Parathyroid adenoma (tissue), 2 donors: ENCODE results near the gene SLC35E1.

ENCODE experiments used
- H2AFZ ChIP-seq: fragments of 300-600 bp; sonication (generic); one replicate; pipeline ENCODE4 v1.7.0; 2017; ENCODE audit warnings: antibody characterized with exemption, mild to moderate bottlenecking
- H3K27ac ChIP-seq: fragments of 300-600 bp; sonication (generic); one replicate; pipeline ENCODE4 v1.7.0; 2017
- H3K27me3 ChIP-seq: fragments of 300-600 bp; sonication (generic); one replicate; pipeline ENCODE4 v1.7.0; 2017; ENCODE audit warnings: low read length; ENCODE audit not compliant: control insufficient read depth, insufficient read depth
- H3K36me3 ChIP-seq: fragments of 300-600 bp; sonication (generic); one replicate; pipeline ENCODE4 v1.7.0; 2017; ENCODE audit warnings: low read length; ENCODE audit not compliant: control insufficient read depth, insufficient read depth
- H3K4me1 ChIP-seq: fragments of 300-600 bp; sonication (generic); one replicate; pipeline ENCODE4 v1.7.0; 2017; ENCODE audit warnings: control low read depth
- H3K4me2 ChIP-seq: fragments of 300-600 bp; sonication (generic); one replicate; pipeline ENCODE4 v1.7.0; 2017; ENCODE audit warnings: low read length
- H3K4me3 ChIP-seq: fragments of 300-600 bp; sonication (generic); one replicate; pipeline ENCODE4 v1.7.0; 2017; ENCODE audit warnings: low read depth, low read length
- H3K79me2 ChIP-seq: fragments of 300-600 bp; sonication (generic); one replicate; pipeline ENCODE4 v1.7.0; 2017; ENCODE audit warnings: control low read depth
- H3K9ac ChIP-seq: fragments of 300-600 bp; sonication (generic); one replicate; pipeline ENCODE4 v1.7.0; 2017; ENCODE audit warnings: mild to moderate bottlenecking
- H3K9me3 ChIP-seq: fragments of 300-600 bp; sonication (generic); one replicate; pipeline ENCODE4 v1.7.0; 2017; ENCODE audit warnings: low read length; ENCODE audit not compliant: control insufficient read depth
- TF ChIP-seq, protein P1 (sequence below): fragments of 300-600 bp; sonication (generic); IDR thresholded peaks from one replicate; pipeline ENCODE4 v1.7.0; 2017; ENCODE audit warnings: antibody characterized with exemption, mild to moderate bottlenecking
- donor health status: primary hyperparathyroidism.

SLC35E1 gene

DNA sequence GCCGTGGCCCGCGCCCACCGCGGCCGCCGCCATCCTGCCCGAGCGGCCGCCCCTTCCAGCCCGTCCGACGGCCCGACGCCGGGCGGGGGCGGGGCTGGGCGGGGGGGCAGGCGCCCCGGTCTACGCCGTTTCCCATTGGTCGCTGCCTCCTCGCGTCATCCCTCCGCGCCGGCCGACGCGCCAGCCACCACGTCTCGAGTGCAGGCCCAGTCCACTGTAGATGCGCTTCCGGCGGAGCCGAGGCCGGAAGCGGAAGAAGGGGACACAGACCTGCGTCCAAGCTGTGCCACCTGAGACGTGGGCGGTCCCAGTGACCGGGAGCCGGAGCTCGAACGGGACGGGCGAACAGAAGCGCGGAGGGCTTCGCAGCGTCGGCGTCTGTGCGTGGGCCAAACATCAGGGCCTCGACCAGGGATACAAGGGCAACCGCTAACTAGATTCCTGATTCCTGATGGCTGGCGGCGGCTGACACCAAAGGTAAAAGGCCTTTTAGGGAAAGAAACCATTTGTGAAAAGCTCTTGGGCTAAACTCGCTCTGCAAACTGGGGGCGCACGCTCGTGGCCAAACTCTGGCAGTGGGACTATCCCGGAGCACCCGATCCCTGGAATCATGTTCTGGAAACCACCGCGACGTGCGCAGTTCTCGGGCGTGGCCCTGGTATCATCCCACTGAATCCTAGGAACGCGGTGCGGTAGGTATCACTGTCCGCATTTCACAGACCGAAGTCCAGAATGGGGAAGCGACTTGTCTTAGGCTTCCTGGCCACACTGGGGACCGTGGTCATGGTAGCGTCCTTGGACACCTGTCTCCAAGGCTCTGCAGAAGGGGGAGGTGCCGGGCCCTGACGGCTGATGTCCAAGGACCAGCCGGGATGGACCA is at the start of gene SLC35E1:
SLC35E1 (minus strand) TSS at position 84 of the 880 bp plus-strand sequence; CDS start at position 33, 51 bp downstream.
- Histone ChIP-seq H3K79me2 (peaks cover 55% of the 10 kb centered on the region), H3K4me2 (peak within 1 kb of the TSS; percentile 99), H3K4me1 (peaks cover 17% of the 10 kb centered on the region), H3K9me3 (no peaks in the 10 kb centered on the region), H2AFZ (peak within 1 kb of the TSS; percentile 93), H3K27me3 (no peaks in the 10 kb centered on the region), H3K9ac (peak within 1 kb of the TSS; percentile 64), H3K27ac (peak within 1 kb of the TSS; percentile 88), H3K36me3 (no peaks in the 10 kb centered on the region), H3K4me3 (peak within 1 kb of the TSS; percentile 93)
- TF ChIP-seq, protein P1, sequence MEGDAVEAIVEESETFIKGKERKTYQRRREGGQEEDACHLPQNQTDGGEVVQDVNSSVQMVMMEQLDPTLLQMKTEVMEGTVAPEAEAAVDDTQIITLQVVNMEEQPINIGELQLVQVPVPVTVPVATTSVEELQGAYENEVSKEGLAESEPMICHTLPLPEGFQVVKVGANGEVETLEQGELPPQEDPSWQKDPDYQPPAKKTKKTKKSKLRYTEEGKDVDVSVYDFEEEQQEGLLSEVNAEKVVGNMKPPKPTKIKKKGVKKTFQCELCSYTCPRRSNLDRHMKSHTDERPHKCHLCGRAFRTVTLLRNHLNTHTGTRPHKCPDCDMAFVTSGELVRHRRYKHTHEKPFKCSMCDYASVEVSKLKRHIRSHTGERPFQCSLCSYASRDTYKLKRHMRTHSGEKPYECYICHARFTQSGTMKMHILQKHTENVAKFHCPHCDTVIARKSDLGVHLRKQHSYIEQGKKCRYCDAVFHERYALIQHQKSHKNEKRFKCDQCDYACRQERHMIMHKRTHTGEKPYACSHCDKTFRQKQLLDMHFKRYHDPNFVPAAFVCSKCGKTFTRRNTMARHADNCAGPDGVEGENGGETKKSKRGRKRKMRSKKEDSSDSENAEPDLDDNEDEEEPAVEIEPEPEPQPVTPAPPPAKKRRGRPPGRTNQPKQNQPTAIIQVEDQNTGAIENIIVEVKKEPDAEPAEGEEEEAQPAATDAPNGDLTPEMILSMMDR, result no peak

DNA sequence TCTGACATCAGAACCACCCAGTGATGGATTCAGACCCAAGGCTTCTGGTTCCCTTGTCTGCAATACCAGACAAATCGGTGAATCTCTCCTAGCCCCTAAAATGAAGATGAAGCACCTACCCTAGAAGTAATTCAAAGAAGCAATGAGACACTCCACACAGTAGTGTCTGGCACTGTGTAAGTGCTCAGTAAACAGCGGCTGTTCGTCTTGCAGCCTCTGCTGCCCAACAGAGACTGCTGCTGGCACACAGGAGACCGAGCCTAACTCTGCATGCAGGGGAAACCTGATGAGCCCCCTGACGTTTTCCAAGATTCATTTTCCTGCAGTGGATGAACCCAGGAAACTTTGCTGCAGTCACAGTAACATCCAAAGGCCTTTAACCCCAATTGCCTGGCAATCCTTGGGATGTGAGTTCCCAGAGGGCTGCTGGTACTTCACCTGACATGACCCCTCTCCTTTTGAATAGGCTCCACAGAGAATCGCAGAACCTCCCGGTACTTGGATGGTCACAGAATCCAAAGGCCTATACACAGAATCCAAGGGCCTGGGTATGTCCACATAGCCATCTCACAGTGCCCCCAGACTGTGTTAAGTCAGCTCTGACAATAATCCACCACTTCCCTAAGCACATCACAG is 49.1 kb upstream of the SLC35E1 start:
- TF ChIP-seq, protein P1, result no peak
- Histone ChIP-seq H3K27ac (no peak overlapping the region), H2AFZ (no peak overlapping the region), H3K9me3 (no peaks in the 10 kb centered on the region), H3K4me2 (no peak overlapping the region), H3K9ac (no peak overlapping the region), H3K79me2 (peaks cover 96% of the 10 kb centered on the region), H3K4me1 (peaks cover 16% of the 10 kb centered on the region), H3K27me3 (no peaks in the 10 kb centered on the region), H3K4me3 (no peak overlapping the region), H3K36me3 (no peaks in the 10 kb centered on the region)

DNA sequence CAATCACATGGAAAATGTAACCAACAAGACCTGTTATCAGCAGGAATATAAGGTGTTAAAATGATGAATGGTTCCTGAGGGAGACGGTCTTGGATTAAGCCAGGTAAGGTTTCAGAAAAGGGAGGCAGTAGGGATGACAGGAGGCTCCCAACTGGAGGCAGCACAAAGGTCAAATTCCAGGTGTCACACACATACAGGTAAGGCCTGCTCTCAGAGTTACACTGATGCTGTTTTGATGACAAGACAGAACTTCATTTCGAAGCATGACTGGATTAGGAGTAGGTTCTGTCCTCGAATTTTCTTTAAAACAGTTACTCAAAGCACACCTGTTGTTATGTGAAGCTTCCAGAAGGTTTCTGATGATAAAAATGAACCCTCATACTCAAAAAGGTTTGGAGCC is 48.4 kb upstream of the SLC35E1 start:
- Histone ChIP-seq H3K9ac (no peak overlapping the region), H2AFZ (no peak overlapping the region), H3K36me3 (no peaks in the 10 kb centered on the region), H3K27ac (no peak overlapping the region), H3K9me3 (no peaks in the 10 kb centered on the region), H3K4me1 (peaks cover 16% of the 10 kb centered on the region), H3K4me3 (no peak overlapping the region), H3K27me3 (no peaks in the 10 kb centered on the region), H3K79me2 (peaks cover 95% of the 10 kb centered on the region), H3K4me2 (no peak overlapping the region)
- TF ChIP-seq, protein P1, result no peak

DNA sequence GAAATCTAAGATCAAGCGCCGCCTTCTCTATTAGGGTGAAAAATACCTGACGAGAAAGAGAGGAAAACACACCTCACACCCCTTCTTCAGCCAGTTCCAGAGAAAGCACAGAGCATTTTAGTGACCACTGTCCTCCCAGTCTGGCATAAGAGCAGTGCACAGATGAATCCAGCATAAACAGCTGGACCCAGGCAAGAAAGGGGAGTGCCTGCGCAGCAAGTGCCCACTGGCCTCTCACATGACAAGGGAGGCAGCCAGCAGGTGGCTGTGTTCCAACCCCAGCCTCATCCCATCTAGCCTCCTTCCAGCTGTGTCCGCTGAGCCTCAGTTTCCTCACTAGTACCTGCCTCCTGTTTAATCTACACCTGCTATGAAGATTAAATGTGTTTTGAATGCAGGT is 47.8 kb upstream of the SLC35E1 start:
- H3K9ac ChIP-seq, result no peak overlapping the region
- no peak overlapping the region for H2AFZ ChIP-seq
- H3K4me3 ChIP-seq, result no peak overlapping the region
- no peak overlapping the region for H3K27ac ChIP-seq
- no peaks in the 10 kb centered on the region for H3K36me3 ChIP-seq
- TF ChIP-seq, protein P1, result no peak
- peaks cover 95% of the 10 kb centered on the region for H3K79me2 ChIP-seq
- H3K4me1 ChIP-seq, result peaks cover 16% of the 10 kb centered on the region
- H3K27me3 ChIP-seq, result no peaks in the 10 kb centered on the region
- H3K9me3 ChIP-seq, result no peaks in the 10 kb centered on the region
- H3K4me2 ChIP-seq, result no peak overlapping the region
